ENCODE results near the gene PKIG. TPM values are rescaled to one million over a fixed set of nuclear protein-coding genes. Genes with fewer than 3 reads are reported as not detected.
"Not testable (repeated sequence)": the region's sequence is repeated elsewhere in the genome, so short reads cannot be mapped to it uniquely, and the experiment has no call there.

PKIG gene
- total and polyA plus RNA-seq, 9 of the 15 experiments (the other 6 are each of a cell fraction or from before 2014, with no cell fraction given), result 0.13 to 7.0 (median 4.7) TPM

DNA sequence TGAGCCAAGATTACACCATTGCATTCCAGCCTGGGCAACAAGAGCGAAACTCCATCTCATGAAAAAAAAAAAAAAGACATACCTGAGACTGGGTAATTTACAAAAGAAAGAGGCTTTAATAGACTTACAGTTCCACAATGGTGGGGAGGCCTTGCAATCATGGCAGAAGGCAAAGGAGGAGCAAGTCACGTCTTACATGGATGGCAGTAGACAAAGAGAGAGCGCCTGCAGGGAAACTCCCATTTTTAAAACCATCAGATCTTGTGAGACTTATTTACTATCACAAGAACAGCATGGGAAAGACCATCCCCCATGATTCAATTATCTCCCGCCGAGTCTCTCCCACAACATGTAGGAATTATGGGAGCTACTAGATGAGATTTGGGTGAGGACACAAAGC lies 71.8 kb downstream of the PKIG start:
- intact Hi-C loops (cut with micrococcal nuclease); H3K27ac ChIP-seq (ENCODE audit: extremely low read depth, low read depth, low read length); H3K9ac ChIP-seq (ENCODE audit: insufficient read depth in 1 of 2, low read depth in 2 of 2, low read length in 2 of 2); H3K79me2 ChIP-seq (ENCODE audit: control insufficient read depth, insufficient read depth, low read length); H3K9me3 ChIP-seq (replicated peaks; ENCODE audit: control insufficient read depth, insufficient read depth, low read depth, low read length); H3K36me3 ChIP-seq (ENCODE audit: control insufficient read depth, insufficient read depth, low read length); H3K4me3 ChIP-seq; H3K9me1 ChIP-seq (ENCODE audit: control insufficient read depth, insufficient read depth, low read length); DNase-seq (ENCODE audit: extremely low read depth in 1 of 4, low spot score in 3 of 4); H2AFZ ChIP-seq (ENCODE audit: low read depth, low read length); BruUV-seq (replicated peaks); H4K20me1 ChIP-seq (replicated peaks; ENCODE audit: control insufficient read depth, insufficient read depth, low read length); in situ Hi-C loops (cut with MboI); POLR2A ChIA-PET; H3K4me2 ChIP-seq (ENCODE audit: insufficient read depth, low read length); ATAC-seq; FAIRE-seq: not testable (repeated sequence)
- 0 out of 3 replicates have a peak, but pooled peaks of 1 of the 2 experiments have one; percentile 23 for TF ChIP-seq CBX3 (IDR thresholded peaks at IDR 0.05; ENCODE audit: borderline replicate concordance in 1 of 2, low read length in 2 of 2)
- TF ChIP-seq, protein P1, sequence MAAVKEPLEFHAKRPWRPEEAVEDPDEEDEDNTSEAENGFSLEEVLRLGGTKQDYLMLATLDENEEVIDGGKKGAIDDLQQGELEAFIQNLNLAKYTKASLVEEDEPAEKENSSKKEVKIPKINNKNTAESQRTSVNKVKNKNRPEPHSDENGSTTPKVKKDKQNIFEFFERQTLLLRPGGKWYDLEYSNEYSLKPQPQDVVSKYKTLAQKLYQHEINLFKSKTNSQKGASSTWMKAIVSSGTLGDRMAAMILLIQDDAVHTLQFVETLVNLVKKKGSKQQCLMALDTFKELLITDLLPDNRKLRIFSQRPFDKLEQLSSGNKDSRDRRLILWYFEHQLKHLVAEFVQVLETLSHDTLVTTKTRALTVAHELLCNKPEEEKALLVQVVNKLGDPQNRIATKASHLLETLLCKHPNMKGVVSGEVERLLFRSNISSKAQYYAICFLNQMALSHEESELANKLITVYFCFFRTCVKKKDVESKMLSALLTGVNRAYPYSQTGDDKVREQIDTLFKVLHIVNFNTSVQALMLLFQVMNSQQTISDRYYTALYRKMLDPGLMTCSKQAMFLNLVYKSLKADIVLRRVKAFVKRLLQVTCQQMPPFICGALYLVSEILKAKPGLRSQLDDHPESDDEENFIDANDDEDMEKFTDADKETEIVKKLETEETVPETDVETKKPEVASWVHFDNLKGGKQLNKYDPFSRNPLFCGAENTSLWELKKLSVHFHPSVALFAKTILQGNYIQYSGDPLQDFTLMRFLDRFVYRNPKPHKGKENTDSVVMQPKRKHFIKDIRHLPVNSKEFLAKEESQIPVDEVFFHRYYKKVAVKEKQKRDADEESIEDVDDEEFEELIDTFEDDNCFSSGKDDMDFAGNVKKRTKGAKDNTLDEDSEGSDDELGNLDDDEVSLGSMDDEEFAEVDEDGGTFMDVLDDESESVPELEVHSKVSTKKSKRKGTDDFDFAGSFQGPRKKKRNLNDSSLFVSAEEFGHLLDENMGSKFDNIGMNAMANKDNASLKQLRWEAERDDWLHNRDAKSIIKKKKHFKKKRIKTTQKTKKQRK (IDR thresholded peaks at IDR 0.05; ENCODE audit: borderline replicate concordance, low read depth, low read length), result 0 out of 2 replicates have a peak, but pooled peaks have one; percentile 48
- TF ChIP-seq ZFP36 (IDR thresholded peaks at IDR 0.05; ENCODE audit: low read depth, low read length, partially characterized antibody), result peak; percentile 58
- peak in 1 of 2 experiments; percentile 55; a peak in 1 of 4 replicates for TF ChIP-seq TRIM24 (IDR thresholded peaks at IDR 0.05)
- peak; percentile 84 for TF ChIP-seq TRIM28 (IDR thresholded peaks at IDR 0.05)
- TF ChIP-seq ZNF431 (CRISPR knock-in tag; IDR thresholded peaks at IDR 0.05), result peak; percentile 99
- TF ChIP-seq, protein P2, sequence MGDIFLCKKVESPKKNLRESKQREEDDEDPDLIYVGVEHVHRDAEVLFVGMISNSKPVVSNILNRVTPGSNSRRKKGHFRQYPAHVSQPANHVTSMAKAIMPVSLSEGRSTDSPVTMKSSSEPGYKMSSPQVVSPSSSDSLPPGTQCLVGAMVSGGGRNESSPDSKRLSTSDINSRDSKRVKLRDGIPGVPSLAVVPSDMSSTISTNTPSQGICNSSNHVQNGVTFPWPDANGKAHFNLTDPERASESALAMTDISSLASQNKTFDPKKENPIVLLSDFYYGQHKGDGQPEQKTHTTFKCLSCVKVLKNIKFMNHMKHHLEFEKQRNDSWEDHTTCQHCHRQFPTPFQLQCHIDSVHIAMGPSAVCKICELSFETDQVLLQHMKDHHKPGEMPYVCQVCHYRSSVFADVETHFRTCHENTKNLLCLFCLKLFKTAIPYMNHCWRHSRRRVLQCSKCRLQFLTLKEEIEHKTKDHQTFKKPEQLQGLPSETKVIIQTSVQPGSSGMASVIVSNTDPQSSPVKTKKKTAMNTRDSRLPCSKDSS (IDR thresholded peaks at IDR 0.05; ENCODE audit: low read depth, partially characterized antibody), result peak; percentile 15
- H3K4me1 ChIP-seq (replicated peaks in 1 of 2; ENCODE audit: control insufficient read depth in 2 of 2, insufficient read depth in 2 of 2, low read length in 2 of 2), result peaks cover 8 to 17% of the 10 kb centered on the region in 2 experiments; a peak in 4 of 5 replicates
- peaks cover 4 to 14% of the 10 kb centered on the region in 2 experiments; a peak in 4 of 5 replicates for H3K27me3 ChIP-seq (ENCODE audit: control insufficient read depth in 2 of 2, insufficient read depth in 2 of 2, low read length in 2 of 2)
- CTCF ChIA-PET (ENCODE audit: low intra/inter-chr PET ratio), result interaction anchor here (0.6 kb wide), 1 partner anchor 1752 kb away, joined by 3 read pairs; the partner anchor contains the start of gene ELMO2
- 13% methylated on average over 4 of the region's 5 CpGs for WGBS (ENCODE audit: insufficient coverage, low coverage, missing lambda C conversion rate)

All from K562 (cell line).